Heart left ventricle (tissue), 16 donors: Measurements from ENCODE around the gene NPHP4. TPM values are rescaled to one million over a fixed set of nuclear protein-coding genes. Genes with fewer than 3 reads are reported as not detected.
A peak's percentile ranks its signal among the peaks of the same experiment; 100 is the strongest.

ENCODE experiments used
- ATAC-seq, 4 donors: fragments of 200-7000 bp; cut with Tn5 transposase; one replicate each; pipeline ENCODE4 v1.9.1; 2020 to 2022; ENCODE audit warnings: moderate library complexity in 4 of 4, mild to moderate bottlenecking in 3 of 4, moderate number of reproducible peaks in 1 of 4
- DNase-seq, 5 donors: peaks; one replicate each; pipeline ENCODE4 v3.0.0-alpha.2; 2020
- H3K27ac ChIP-seq, 12 donors: fragments of 200-600 bp; sonication (generic) in 4 of 12; one replicate each; pipeline versions ENCODE4 v1.5.0 to v1.8.0; 2016 to 2022; ENCODE audit warnings: mild to moderate bottlenecking in 2 of 12
- H3K27me3 ChIP-seq, 9 donors: fragments of 200-600 bp; sonication (generic) in 2 of 9; one replicate each; pipeline versions ENCODE4 v1.5.1 to v1.8.0; 2016 to 2022; ENCODE audit warnings: mild to moderate bottlenecking in 3 of 9
- H3K36me3 ChIP-seq, 9 donors: fragments of 200-600 bp; sonication (generic) in 2 of 9; one replicate each; pipeline versions ENCODE4 v1.5.0 to v1.8.0; 2018 to 2022; ENCODE audit warnings: mild to moderate bottlenecking in 2 of 9
- H3K4me1 ChIP-seq, 12 donors: fragments of 200-600 bp; sonication (generic) in 4 of 12; one replicate each; pipeline versions ENCODE4 v1.5.0 to v1.8.0; 2016 to 2022; ENCODE audit warnings: mild to moderate bottlenecking in 3 of 12
- H3K4me3 ChIP-seq, 12 donors: fragments of 200-600 bp; sonication (generic) in 4 of 12; one replicate each; pipeline versions ENCODE4 v1.5.0 to v1.8.0; 2017 to 2022; ENCODE audit warnings: mild to moderate bottlenecking in 9 of 12, moderate library complexity in 4 of 12
- H3K9me3 ChIP-seq, 12 donors: fragments of 200-600 bp; sonication (generic) in 4 of 12; one replicate each; pipeline versions ENCODE4 v1.5.0 to v1.8.0; 2016 to 2022; ENCODE audit warnings: mild to moderate bottlenecking in 1 of 12
- CTCF ChIP-seq, 12 donors: fragments of 200-600 bp; sonication (generic) in 4 of 12; IDR thresholded peaks; one replicate each; pipeline versions ENCODE4 v1.5.0 to v1.8.0; 2018 to 2022; ENCODE audit warnings: antibody characterized with exemption in 12 of 12, mild to moderate bottlenecking in 5 of 12
- POLR2A ChIP-seq, 2 donors: fragments of 450-650 bp; IDR thresholded peaks; one replicate each; pipeline ENCODE4 v1.6.1; 2017; ENCODE audit warnings: antibody characterized with exemption in 2 of 2, mild to moderate bottlenecking in 2 of 2, moderate library complexity in 2 of 2
- WGBS, 4 donors: extraction: QIAGEN DNeasy Blood & Tissue Kit in 2 of 4; methylation state at CpG; one replicate each; pipeline versions ENCODE4 v1.1.5 to v1.1.7; 2013 to 2018; 5-methylcytosine and 5-hydroxymethylcytosine counted together
- intact Hi-C, 10 donors: fragments of 100-400 bp; cut with DNase I; formaldehyde crosslinking; loops; one replicate each; pipeline versions ENCODE4 v1.11.1 to v1.14.2; 2022
- polyA plus RNA-seq, 2 donors: library from polyadenylated mRNA; stranded (reverse); fragments of 200-250 nt; gene quantifications; one replicate each; pipeline ENCODE4 v1.2.3, GENCODE V29; 2013
- total RNA-seq, 9 donors: library from RNA; depleted of rRNA in 2 of 9; stranded (reverse); fragments of >200 nt in 2 of 9; fragmentation: NEBNext Ultra II Directional in 3 of 9; extraction: Animal tissue kit (Norgen Biotek cat#: 25700) in 3 of 9; gene quantifications; one replicate each; pipeline versions ENCODE4 v1.1.0 to v1.2.4, GENCODE V29; 2016 to 2023
- donor health status: ischemic (EF 13 %, LVEDD 7.1; RV severe dilation, severe dysfunction).
- donor health status: healthy with polysubstance abuse.
- donor health status: DM: no; HTN: yes; CAD: no.
- donor health status: DM: no; HTN: no; CAD: no.
- donor health status: ischemic (EF 25% LVEDD 6.9; RV normal size, moderate dysfunction).
- donor health status: ischemic (EF 25% LVEDD 5.7; RV mildly dilated, moderate dysfunction).
- donor health status: healthy.
- donor health status: DM: yes; HTN: yes; CAD: no.
- donor health status: ischemic (EF 35%, LVEDD 5.7; RV mildly dilated, moderate dysfunction).
- donor health status: nonischemic (EF 11% LVEDD 7.7; RV severe dilation, severe dysfunction).
- donor health status: DM: yes; HTN: yes; CAD: no.
- donor health status: PGD.
- donor health status: ischemic (EF 29% LVEDD 5.4; RV normal size, mild dysfunction).
- donor health status: nonischemic (EF 23%, LVEDD 6.1; RV moderate dilation, normal function).

The NPHP4 gene
- total and polyA plus RNA-seq, 11 donors, result 2.1 to 6.3 (median 3.1) TPM

GRCh38 chr1:5954964-5955363, 37.3 kb downstream of the NPHP4 start:
- intact Hi-C loops, result no loop called here
- 85 to 92% (median 90%) methylated on average over 5 of the region's 5 CpGs for WGBS, 4 donors
- ATAC-seq (no peak), DNase-seq (no peak)
- Histone ChIP-seq H3K27me3 (no peaks in the 10 kb centered on the region), H3K4me1 (no peaks in the 10 kb centered on the region), H3K36me3 (peaks cover 0 to 79% (median 45%) of the 10 kb centered on the region in 9 donors), H3K4me3 (no peak overlapping the region), H3K9me3 (no peaks in the 10 kb centered on the region), H3K27ac (no peak overlapping the region)
- TF ChIP-seq POLR2A (IDR thresholded peaks at IDR 0.05) (no peak), CTCF (IDR thresholded peaks at IDR 0.05) (no peak)

GRCh38 chr1:5953386-5953785, 38.8 kb downstream of the NPHP4 start:
- ATAC-seq, result no peak
- Histone ChIP-seq H3K4me3 (no peak overlapping the region), H3K4me1 (no peaks in the 10 kb centered on the region), H3K9me3 (no peaks in the 10 kb centered on the region), H3K27me3 (no peaks in the 10 kb centered on the region), H3K27ac (no peak overlapping the region), H3K36me3 (peaks cover 0 to 67% (median 41%) of the 10 kb centered on the region in 9 donors)
- no peak for TF ChIP-seq CTCF (IDR thresholded peaks at IDR 0.05)
- no peak for TF ChIP-seq POLR2A (IDR thresholded peaks at IDR 0.05)
- intact Hi-C loops, result no loop called here
- DNase-seq, result no peak
- 93 to 97% (median 96%) methylated on average over 11 of the region's 11 CpGs for WGBS, 4 donors

GRCh38 chr1:5951846-5952410, 40.3 kb downstream of the NPHP4 start:
- no peak for TF ChIP-seq CTCF (IDR thresholded peaks at IDR 0.05)
- TF ChIP-seq POLR2A (IDR thresholded peaks at IDR 0.05), result no peak
- Histone ChIP-seq H3K4me1 (no peaks in the 10 kb centered on the region), H3K9me3 (no peaks in the 10 kb centered on the region), H3K27ac (no peak overlapping the region), H3K36me3 (peaks cover 0 to 67% (median 39%) of the 10 kb centered on the region in 9 donors), H3K4me3 (no peak overlapping the region), H3K27me3 (no peaks in the 10 kb centered on the region)
- 96 to 98% (median 97%) methylated on average over 18 to 19 of the region's 19 CpGs for WGBS, 4 donors
- DNase-seq (peak in 1 of 5 donors; percentile 5), ATAC-seq (no peak)
- intact Hi-C loops, result no loop called here

GRCh38 chr1:5950994-5951785, 41.0 kb downstream of the NPHP4 start:
- no peak for ATAC-seq
- intact Hi-C loops, result no loop called here
- TF ChIP-seq CTCF (IDR thresholded peaks at IDR 0.05), result no peak

More at GRCh38 chr1:5950994-5951785, 41.0 kb downstream of the NPHP4 start:
- peak in 1 of 5 donors; percentile 10 for DNase-seq
- no peaks in the 10 kb centered on the region for H3K4me1 ChIP-seq
- H3K36me3 ChIP-seq, result peaks cover 0 to 67% (median 39%) of the 10 kb centered on the region in 9 donors
- H3K27me3 ChIP-seq, result no peaks in the 10 kb centered on the region
- H3K4me3 ChIP-seq, result no peak overlapping the region
- H3K9me3 ChIP-seq, result no peaks in the 10 kb centered on the region
- H3K27ac ChIP-seq, result no peak overlapping the region
- 93 to 97% (median 95%) methylated on average over 24 of the region's 24 CpGs for WGBS, 4 donors
